ENCODE results near the gene TMEM120A.

DNA sequence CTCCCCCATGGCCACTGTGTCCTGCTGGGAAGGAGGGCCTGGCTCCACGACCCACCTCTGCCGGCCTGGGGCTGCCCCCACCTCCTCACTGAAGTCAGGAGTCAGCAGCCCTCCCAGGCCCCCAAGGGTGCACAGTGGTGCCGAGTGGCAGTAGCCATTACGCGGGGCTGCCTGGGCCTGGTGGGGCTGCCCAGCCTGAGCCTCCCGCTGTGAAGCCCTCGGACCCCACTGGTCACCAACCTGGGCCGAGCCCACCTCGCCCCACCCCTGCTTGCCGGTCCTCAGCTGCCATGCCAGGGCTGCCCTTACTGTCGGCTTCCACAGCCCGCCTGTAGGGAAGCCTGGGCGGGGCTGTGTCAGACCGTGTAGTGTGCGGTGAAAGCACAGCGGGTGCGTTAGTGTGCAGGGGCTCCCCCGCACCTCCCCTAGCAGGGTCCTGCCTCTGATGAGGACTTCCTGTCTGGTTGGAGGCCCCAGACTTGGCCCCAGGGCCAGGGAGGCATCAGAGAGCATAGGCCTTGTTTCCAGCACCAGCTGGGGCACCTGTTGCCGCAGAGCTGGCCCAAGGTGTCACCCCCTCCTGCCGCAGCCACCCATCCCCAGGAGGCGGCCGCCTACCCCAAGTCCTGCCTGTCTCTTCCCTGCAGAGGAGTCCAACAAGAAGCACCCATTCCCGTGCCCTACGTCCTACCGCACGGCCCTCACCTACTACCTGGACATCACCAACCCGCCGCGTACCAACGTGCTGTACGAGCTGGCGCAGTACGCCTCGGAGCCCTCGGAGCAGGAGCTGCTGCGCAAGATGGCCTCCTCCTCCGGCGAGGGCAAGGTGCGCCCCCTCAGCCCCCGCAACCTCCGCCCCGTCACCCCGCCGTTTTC lies 10.0 kb downstream of the TMEM120A start:
- TF ChIP-seq, protein P1, sequence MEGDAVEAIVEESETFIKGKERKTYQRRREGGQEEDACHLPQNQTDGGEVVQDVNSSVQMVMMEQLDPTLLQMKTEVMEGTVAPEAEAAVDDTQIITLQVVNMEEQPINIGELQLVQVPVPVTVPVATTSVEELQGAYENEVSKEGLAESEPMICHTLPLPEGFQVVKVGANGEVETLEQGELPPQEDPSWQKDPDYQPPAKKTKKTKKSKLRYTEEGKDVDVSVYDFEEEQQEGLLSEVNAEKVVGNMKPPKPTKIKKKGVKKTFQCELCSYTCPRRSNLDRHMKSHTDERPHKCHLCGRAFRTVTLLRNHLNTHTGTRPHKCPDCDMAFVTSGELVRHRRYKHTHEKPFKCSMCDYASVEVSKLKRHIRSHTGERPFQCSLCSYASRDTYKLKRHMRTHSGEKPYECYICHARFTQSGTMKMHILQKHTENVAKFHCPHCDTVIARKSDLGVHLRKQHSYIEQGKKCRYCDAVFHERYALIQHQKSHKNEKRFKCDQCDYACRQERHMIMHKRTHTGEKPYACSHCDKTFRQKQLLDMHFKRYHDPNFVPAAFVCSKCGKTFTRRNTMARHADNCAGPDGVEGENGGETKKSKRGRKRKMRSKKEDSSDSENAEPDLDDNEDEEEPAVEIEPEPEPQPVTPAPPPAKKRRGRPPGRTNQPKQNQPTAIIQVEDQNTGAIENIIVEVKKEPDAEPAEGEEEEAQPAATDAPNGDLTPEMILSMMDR (IDR thresholded peaks at IDR 0.05) = no peak
- no peak for TF ChIP-seq POLR2A (IDR thresholded peaks at IDR 0.05)
- no peak for TF ChIP-seq POLR2AphosphoS5 (IDR thresholded peaks at IDR 0.05)
- TF ChIP-seq EP300 (IDR thresholded peaks at IDR 0.05) = no peak
